HG02885 (cell line): ENCODE data around the gene TPRG1.
A peak's percentile ranks its signal among the peaks of the same experiment; 100 is the strongest.

Experiments
- ATAC-seq: cut with Tn5 transposase; IDR thresholded peaks from one replicate; pipeline ENCODE4 v1.9.1; 2021; ENCODE audit warnings: mild to moderate bottlenecking; ENCODE audit not compliant: unreplicated experiment, poor library complexity

TPRG1 gene, protein sequence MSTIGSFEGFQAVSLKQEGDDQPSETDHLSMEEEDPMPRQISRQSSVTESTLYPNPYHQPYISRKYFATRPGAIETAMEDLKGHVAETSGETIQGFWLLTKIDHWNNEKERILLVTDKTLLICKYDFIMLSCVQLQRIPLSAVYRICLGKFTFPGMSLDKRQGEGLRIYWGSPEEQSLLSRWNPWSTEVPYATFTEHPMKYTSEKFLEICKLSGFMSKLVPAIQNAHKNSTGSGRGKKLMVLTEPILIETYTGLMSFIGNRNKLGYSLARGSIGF

DNA sequence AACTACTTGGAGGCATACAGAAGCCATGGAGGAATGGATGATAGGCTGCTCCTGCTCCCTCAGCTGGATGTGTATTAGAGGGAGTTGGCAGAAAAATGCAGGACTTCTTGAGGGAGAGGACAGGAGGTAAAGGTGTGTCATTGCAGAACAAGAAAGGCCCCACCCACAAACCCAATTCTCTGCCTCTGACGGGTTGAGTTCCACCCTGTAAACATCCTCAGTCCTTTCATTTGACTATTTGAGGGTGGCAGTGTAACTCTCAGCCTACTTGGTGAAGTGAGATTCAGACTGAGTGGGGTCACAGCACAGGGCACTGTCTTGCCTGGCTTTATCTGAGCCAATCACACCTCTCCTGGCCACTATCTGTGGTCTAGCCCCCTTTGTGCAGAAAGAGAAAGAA is at the start of gene TPRG1:
Gene TPRG1, plus strand, starts transcription at position 265 of the 400 bp plus-strand sequence. CDS start 35,414 bp downstream, outside the sequence.
- ATAC-seq = no peak

DNA sequence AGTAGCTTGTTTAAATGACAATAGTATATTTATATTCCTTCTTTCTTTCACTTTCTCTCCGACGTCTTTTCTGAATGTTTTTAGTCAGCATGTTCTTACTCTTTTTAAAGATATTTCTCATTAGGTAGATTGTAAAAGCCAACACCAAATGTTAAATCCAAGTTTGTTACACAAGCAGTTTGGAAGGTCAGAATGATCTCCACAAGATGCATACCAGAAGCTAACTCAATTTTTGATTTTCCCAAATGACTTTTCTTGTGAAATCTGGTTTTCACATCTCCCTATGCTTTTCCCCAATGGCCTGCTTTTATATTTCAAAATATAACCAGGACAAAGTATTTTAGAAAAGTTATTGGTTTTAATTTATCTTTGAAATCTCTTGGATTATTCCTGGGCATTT is 49.7 kb upstream of the TPRG1 start:
- no peak for ATAC-seq

DNA sequence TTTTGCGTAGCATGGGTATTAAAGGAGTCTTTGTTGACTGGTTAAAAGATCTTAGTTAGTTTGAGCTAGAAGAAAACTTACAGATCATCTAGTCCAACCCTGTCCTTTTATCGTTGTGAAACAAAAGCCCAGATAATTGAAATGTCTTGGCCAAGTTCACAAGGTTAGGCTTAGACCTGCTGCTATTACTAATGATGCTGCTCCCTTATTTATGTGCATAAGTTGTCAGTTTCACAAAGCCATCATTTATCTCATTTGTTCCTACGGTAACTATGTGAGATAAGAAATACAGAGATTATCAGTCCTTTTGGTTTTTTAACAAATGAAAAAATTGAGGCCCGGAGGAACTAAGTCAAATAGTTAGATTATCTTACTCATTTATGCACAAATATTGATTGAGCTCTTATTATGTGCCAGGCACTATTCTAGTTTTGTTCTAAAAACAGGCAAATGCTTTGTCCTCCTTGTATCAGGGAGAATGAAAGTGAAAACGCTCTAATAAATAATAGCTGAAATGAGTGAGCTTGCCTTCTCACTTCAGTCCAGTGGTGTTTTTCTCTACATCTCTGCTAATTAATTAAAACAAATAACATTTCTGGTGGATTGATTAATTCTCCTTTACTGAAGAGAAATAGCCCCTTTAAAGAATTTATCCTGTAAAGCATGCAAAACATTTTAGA is 49.1 kb upstream of the TPRG1 start:
- no peak for ATAC-seq

DNA sequence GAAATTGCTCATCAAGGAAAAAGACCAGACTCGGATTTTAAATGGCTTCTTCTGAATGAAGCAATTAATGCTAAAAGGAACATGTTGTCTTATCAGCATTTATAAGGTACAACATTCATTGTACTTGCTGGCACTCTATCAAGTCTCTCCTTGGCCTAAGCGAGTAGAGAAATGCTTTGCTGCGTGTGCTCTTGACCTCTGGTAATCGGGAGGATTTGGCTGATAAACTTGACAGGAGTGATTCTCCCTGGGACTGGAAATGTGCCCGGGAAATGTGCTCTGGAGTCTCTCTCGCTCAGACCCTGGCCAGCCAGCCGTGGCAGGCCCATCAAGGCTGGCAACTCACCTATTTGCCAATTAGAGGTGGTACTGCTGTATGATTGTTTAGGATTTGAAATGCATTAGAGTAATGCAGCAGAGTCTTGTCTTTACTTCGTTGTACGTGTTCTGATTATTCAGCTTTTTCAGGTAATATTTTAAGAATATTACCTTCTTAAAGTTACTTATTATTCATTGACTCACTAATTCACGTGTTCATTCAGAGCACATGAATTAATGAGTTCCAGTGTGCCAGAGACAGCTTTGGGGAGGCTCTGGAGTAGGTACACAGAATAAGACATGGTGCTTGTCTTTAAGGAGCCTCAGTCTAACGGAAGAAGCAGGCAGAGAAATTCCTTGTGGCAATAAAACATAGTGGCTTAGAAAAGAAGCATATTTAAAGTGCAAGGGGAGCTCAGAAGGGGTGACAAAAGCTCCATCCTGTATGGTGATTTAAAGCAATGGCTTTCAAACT is 48.0 kb upstream of the TPRG1 start:
- no peak for ATAC-seq

DNA sequence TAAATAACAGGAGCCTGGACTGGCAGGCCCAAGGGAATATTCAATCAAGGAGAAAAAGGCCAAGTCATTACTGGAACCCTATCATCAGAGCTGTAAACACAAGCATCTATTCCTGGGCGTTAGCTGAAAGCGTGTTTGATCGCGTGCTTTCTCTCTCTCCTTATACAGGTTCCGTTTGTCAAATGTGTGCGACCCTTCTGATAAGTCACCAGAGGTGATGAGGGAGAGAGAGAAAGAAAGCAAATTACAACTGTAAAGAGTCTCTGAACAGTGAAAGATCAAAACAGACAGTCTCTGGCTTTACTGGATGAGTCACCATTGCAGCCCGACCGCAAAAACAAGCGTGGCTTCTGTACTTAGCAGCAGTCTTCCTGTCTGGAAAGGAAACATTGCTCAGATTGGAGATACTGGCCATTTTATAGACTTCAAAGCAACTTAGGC is 39.5 kb upstream of the TPRG1 start:
- peak; percentile 91 for ATAC-seq

DNA sequence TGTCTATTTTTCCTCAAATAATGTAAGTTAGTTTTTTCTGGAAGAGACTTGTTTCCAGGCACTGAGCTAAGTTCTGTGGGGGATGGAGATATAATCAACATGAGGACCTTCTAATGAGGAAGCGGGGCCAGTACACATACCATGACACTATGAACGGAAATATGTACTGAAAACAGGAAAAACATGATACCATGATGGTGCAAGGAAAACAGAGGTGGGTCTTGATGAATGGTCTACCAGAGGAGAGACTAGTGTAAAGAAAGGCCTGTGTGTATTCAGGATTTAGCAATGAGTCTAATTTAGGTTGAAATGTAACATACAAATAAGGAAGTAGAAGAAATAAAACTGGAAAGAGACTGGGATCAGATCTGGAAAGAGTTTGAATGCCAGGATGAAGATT is 38.9 kb upstream of the TPRG1 start:
- ATAC-seq = no peak

DNA sequence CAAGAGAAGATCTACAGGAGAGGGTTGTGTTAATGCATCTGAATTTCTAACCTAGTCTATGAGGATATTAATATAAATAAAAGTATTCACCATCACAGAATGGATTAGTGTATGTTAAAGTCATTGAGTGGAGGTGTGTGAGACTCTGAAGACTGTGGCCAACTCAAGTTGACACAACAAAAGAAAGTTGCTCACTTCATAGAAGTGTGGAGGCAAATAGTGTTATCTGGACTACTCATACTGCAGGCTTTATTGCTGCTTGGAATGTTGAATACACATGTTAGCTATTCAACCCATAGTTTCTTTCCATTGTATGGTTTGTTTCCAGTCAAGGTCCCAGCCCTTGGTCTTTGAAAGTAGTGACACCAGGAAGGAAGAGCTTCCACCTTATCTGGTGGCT is 38.0 kb upstream of the TPRG1 start:
- ATAC-seq = no peak

DNA sequence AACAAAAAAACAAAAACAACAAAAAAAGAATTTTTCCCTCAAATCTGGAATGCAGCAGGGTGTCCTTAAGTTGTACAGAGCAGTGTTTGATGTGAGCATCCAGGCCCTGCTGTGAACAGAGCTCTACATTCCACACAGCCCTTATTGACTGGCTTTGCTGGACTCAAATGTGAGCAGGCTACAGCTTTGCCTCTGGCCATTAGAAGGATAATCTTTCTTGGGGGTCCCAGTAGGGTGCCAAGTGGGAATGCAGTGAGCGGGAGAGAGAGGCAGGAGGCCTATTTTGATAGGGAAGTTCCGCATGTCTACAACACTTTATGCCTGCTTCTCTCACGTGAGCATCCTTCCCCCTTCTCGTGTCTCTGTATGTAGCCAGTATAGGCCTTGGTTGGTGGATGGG is 34.4 kb upstream of the TPRG1 start:
- no peak for ATAC-seq

DNA sequence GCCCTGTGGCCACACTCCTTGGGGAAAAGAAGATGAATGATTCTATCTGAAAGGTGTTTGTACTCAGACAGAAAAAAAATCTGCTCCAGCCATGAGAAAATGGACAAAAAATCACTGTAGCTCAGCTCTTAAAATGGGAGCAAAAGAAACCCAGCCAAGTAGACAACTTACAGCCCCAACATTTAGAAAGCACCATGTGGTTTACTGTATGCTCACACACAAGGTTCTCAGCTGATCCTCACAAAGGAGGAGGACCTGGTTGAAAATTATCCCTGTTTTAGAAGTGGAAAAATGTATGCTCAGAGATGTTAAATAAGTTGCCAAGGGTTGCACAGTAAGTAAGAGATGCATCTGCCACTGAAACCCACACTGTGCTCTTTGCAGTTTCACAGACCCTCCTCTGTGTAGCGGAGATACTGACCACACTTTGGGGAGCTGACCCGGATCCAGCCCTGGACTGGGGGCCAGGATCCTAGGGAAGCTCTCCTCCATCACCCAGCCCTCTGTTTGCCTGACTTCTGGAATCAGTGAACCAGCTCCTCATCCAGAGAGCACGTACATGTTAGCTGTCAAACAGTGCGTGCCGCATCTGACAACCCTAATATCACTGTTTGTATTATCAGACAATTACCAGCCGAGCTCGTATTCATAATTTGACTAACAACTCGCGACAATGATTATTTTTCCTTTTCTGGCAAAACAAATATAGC is 32.7 kb upstream of the TPRG1 start:
- ATAC-seq = no peak

DNA sequence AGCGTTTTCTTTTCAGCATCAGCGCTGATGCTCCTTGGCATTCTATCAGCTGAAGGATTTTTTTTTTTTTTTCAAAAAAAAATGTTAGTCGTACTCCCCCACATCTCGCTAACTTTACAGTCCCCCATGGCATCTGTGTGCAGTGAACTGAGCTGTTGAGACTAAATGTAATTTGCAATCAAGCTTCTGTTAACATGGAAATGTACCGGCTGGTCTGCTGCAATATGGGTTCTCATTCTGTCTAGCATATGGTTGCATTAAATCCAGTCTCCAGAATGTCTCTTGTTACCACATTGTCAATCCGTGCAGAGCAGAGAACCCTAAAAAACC is 32.2 kb upstream of the TPRG1 start:
- no peak for ATAC-seq

DNA sequence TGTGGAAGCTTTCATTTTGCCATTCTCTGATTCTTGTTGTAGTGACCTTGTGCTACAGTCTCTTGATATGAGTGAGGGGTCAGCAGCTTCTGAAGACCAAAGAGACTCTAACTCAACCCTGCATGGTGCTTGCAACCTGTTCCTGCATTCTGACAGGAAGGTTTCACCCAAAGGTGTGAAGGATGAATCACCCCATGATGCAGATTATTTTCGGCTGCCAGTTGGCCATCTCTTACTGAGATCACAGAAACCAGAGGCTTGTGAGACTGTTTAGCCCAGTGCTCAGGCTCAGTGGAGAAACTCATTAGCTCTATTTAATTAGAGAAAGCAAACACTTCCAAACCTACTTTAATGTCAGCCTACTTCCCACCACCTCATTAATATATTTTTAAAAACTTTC is 29.2 kb upstream of the TPRG1 start:
- ATAC-seq = no peak

DNA sequence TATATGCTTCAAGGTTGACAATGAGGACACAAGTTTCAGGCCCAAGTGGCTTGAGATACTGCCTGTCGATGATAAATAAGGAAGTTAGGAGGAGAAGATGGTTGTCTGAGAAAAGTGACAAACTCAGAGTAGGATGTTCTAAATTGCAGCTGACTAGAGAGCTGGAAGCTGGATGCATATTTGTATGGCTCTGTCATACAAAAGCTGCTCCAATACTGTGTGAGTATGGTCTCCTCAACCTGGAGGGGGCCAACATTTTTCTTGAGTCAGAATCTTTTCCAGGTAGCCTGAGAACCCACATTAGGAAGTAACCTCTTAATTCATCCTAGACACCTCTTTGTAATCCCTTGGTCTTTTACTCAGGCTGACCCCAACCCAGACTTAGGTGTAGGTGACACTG is 28.4 kb upstream of the TPRG1 start:
- ATAC-seq = no peak

DNA sequence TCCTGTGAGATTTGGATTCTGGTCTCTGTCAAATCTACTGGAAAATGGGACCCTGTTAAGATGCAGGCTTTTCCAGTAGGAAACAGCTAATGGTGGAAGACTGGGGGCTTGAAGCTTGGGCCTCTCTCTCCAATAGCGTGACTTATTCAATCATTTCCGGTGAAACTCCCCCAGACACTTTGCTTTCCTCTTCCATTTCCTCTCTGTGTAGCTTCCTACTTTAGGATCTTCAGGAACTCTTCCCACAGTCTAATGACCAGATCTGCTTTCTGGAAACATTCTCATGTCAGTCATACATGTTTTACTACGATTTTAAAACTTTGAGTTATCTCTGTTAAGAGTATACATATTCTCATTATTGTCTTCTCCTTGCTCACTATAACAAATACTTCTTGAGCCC is 28.0 kb upstream of the TPRG1 start:
- ATAC-seq = no peak

DNA sequence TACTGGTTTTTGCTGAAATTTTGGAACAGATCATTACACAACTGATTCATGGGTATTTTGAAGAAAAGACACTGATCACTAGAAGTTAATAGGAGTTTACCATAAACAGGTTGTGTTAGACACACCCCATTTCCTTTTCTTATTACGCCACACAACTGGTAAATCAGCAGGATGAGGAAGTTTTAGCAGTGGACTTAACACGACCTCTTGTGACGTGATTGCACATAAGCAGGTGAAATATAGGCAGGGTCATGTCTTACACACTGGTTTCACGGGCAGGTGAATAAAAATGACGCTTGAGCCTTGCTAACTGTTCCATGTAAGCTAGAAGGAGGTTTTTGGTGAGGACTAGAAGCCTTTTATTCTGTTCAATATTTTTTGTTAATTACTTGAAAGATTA is 27.1 kb upstream of the TPRG1 start:
- no peak for ATAC-seq

DNA sequence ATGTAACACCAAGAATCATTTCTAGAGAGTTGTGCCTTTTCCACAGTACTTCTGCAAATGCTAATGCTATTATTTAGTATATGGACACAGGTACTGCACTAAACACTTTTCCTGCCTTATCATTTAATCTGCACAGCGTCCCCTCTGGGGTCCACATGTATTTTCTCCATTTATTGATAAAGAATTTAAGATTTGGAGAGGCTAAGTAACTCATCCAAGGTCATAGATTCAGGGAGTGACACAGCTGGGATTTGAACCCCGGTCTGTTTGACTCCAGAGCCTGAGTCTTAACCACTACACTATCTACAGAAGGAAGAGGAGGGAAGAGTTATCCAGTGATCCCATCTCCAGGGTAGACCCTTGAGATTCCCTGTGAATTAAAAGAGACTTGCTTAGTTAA is 24.9 kb upstream of the TPRG1 start:
- ATAC-seq = no peak

DNA sequence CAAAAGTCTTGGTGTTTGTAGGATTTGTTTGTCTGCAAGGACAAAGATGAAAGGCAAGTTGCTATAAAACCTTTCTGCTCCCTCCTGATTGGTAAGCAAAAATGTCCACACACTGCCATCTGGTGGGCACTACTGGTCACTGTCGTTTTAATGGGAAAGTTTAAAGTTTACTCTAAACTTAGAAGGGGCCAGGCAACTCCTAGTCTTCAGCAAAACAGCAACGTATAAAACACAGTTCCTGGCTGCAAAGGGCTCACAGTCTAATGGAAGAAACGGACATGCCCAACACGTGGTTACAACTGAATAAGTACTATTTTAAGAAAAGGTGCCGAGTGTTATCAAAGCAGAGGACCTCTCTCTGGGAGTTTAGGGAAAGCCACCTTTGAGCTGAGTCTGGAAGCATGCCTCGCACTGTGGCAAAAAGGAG is 23.7 kb upstream of the TPRG1 start:
- ATAC-seq = peak; percentile 91

DNA sequence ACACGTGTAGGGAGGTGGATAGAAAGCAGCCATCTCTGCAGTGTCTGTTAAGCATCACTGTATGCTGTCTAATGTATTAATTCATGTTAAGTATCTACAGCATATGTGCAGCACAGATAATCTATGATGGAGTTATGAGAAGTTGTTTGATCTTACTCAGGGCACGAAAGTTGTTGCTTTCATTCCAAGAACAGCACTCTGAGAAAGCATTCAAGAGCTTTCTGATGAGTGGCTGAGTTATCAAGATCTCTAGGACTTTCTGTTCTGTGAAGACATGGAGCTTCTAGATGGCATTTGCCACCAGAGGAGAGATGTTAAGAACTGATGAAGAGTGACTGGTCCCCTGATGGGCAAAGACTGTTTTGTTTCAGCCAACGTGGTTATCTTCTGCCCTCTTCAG is 22.6 kb upstream of the TPRG1 start:
- no peak for ATAC-seq

DNA sequence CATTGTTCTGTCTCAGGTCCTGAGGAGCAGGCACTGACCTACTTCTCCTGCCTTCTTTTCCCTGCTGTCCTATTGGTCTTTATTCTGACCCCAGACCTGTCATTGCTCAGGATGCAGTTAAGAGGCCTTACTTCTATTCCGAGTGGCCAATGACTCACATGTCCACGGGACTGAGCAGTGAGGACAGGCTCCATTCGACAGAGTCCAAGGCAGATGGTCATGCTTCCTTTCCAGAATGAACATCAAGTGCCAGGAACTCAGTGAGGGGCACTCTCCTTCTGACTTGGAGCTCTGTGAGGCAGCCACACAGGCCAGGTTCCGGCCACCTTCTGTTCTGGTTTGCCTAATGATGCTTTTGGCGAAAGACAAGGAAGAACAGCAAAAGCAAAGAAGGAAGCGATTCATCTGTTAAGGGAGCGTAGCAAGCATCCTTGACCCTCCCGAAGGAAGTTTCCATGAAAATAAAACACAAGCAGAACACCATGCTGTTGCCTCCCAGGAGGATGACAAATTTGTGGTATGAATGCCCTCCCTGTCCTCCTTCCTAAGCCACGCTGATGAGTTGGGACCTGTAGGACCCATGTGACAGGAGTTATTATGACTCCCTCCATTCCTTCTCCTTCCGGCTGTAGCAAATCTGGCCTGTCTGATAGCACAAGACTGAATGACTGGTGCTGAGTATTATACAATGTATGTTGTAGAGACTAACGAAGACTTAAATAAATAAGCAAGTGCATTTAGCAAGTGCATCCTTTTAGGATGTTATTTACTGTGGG is 14.4 kb upstream of the TPRG1 start:
- no peak for ATAC-seq

DNA sequence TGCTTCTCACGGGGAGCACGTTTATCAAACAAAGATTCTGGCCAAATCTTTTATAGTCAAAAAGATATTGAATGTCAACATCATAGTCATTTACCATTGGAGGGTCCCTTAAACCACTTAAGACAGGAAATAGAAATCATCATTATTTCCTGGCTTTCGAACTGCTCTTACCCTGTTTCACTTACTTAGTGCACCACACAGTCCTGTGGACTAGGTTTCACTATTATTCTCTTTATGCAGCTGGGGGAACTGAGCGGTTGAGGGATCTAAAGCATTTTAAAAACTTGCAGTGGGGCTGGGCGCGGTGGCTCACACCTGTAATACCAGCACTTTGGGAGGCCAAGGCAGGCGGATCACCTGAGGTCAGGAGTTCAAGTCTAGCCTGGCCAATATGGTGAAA is 13.7 kb upstream of the TPRG1 start:
- ATAC-seq = no peak
